Stomach (tissue), 9 donors: ENCODE data around the gene BRD7. TPM values are rescaled to one million over a fixed set of nuclear protein-coding genes. Genes with fewer than 3 reads are reported as not detected.

Experiments used
- DNase-seq, 2 donors: peaks; one replicate each; pipeline versions ENCODE4 v3.0.0 to v3.0.0-alpha.2; 2013 to 2019
- H3K27ac ChIP-seq, 5 donors: fragments of 200-600 bp in 4 of 5; sonication (generic) in 4 of 5; one replicate each; pipeline ENCODE4 v1.5.1; 2013 to 2019; ENCODE audit warnings: mild to moderate bottlenecking in 1 of 5, moderate library complexity in 1 of 5
- H3K27me3 ChIP-seq, 3 donors: fragments of 200-600 bp; sonication (generic); one replicate each; pipeline ENCODE4 v1.5.1; 2017 to 2019; ENCODE audit warnings: mixed run types in 1 of 3
- H3K36me3 ChIP-seq, 4 donors: fragments of 200-600 bp; sonication (generic); 1 replicate in 3 of 4; 2 replicates in 1 of 4; pipeline ENCODE4 v1.5.1; 2016 to 2019
- H3K4me1 ChIP-seq, 4 donors: fragments of 200-600 bp; sonication (generic); one replicate each; pipeline ENCODE4 v1.5.1; 2016 to 2019
- H3K4me3 ChIP-seq, 4 donors: fragments of 200-600 bp; sonication (generic) in 3 of 4; one replicate each; pipeline ENCODE4 v1.5.1; 2016 to 2019; ENCODE audit warnings: mild to moderate bottlenecking in 1 of 4
- H3K9me3 ChIP-seq, 4 donors: fragments of 200-600 bp; sonication (generic); one replicate each; pipeline ENCODE4 v1.5.1; 2016 to 2019
- EP300 ChIP-seq: sonication (generic); formaldehyde crosslinking; IDR thresholded peaks from one replicate; pipeline ENCODE4 v1.6.1; 2017; ENCODE audit warnings: antibody characterized with exemption
- POLR2A ChIP-seq, 4 donors: fragments of 450-650 bp; IDR thresholded peaks; one replicate each; pipeline ENCODE4 v1.6.1; 2016; ENCODE audit warnings: antibody characterized with exemption in 4 of 4, control low read depth in 2 of 4, mild to moderate bottlenecking in 1 of 4, moderate library complexity in 1 of 4
- POLR2AphosphoS5 ChIP-seq, 3 donors: sonication (generic); formaldehyde crosslinking; IDR thresholded peaks; one replicate each; pipeline ENCODE4 v1.6.1; 2016; ENCODE audit warnings: antibody characterized with exemption in 3 of 3
- WGBS, 5 donors: extraction: QIAGEN DNeasy Blood & Tissue Kit in 3 of 5; methylation state at CpG; one replicate each; pipeline versions ENCODE4 v1.1.5 to v1.1.7; 2013 to 2018; 5-methylcytosine and 5-hydroxymethylcytosine counted together
- intact Hi-C: fragments of 100-400 bp; cut with DNase I; formaldehyde crosslinking; loops from one replicate; pipeline ENCODE4 v1.15.1; 2023; ENCODE audit warnings: low total_unique reads
- polyA plus RNA-seq, 3 donors: library from polyadenylated mRNA; stranded (reverse); fragments of 200-250 nt; gene quantifications; one replicate each; pipeline ENCODE4 v1.2.3, GENCODE V29; 2013
- total RNA-seq, 5 donors: library from RNA; depleted of rRNA; stranded (reverse); fragments of >200 nt; gene quantifications; one replicate each; pipeline versions ENCODE4 v1.1.0 to v1.2.3, GENCODE V29; 2014 to 2016
- TF ChIP-seq, protein P1 (sequence below), 7 experiments: fragments of 450-650 bp in 4 of 7; fragments of 200-600 bp in 3 of 7; sonication (generic) in 3 of 7; IDR thresholded peaks; one replicate each; pipeline ENCODE4 v1.5.1; 2016 to 2019; ENCODE audit warnings: antibody characterized with exemption in 7 of 7, control low read depth in 2 of 7, mild to moderate bottlenecking in 1 of 7
- donor health status: healthy with polysubstance abuse.
- donor health status: Bipolar disorder and iron deficiency.
- donor health status: healthy.

Gene BRD7
- total and polyA plus RNA-seq, 8 donors: 9.3 to 71.8 (median 37.3) TPM

GRCh38 chr16:50288026-50288425 is 80.8 kb downstream of the BRD7 start:
- H3K36me3 ChIP-seq: peaks cover 5 to 44% (median 20%) of the 10 kb centered on the region in 4 donors
- no peaks in the 10 kb centered on the region for H3K9me3 ChIP-seq
- no peak overlapping the region for H3K4me3 ChIP-seq
- TF ChIP-seq POLR2A (IDR thresholded peaks at IDR 0.05) (no peak), EP300 (no peak), POLR2AphosphoS5 (IDR thresholded peaks at IDR 0.05) (no peak)
- TF ChIP-seq, protein P1, sequence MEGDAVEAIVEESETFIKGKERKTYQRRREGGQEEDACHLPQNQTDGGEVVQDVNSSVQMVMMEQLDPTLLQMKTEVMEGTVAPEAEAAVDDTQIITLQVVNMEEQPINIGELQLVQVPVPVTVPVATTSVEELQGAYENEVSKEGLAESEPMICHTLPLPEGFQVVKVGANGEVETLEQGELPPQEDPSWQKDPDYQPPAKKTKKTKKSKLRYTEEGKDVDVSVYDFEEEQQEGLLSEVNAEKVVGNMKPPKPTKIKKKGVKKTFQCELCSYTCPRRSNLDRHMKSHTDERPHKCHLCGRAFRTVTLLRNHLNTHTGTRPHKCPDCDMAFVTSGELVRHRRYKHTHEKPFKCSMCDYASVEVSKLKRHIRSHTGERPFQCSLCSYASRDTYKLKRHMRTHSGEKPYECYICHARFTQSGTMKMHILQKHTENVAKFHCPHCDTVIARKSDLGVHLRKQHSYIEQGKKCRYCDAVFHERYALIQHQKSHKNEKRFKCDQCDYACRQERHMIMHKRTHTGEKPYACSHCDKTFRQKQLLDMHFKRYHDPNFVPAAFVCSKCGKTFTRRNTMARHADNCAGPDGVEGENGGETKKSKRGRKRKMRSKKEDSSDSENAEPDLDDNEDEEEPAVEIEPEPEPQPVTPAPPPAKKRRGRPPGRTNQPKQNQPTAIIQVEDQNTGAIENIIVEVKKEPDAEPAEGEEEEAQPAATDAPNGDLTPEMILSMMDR (IDR thresholded peaks at IDR 0.05): no peak
- H3K27ac ChIP-seq: no peak overlapping the region
- peaks cover 11 to 25% (median 15%) of the 10 kb centered on the region in 4 donors for H3K4me1 ChIP-seq
- WGBS, 5 donors: 92 to 97% (median 93%) methylated on average over 15 to 17 of the region's 17 CpGs
- no peaks in the 10 kb centered on the region for H3K27me3 ChIP-seq
- no peak for DNase-seq
- intact Hi-C loops: no loop called here

DNA sequence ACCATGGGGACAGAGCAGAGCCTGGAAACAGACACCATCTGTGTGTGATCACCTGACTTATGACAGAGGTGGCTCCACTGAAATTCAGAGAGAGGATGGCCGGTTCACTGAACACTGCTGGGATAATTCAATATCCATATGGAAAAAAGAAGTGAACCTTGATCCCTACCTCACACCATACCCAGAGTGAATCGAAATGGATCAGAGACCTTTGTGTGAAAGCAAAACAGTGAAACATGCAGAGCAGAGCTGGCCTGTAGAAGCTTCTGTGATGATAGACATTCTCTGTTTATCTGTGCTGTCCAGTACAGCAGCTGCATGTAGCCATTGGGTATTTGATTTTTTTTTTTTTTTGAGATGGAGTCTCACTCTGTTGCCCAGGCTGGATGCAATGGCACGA is 82.1 kb downstream of the BRD7 start:
- no peak overlapping the region for H3K27ac ChIP-seq
- TF ChIP-seq POLR2AphosphoS5 (IDR thresholded peaks at IDR 0.05) (no peak), EP300 (no peak), POLR2A (IDR thresholded peaks at IDR 0.05) (no peak)
- TF ChIP-seq, protein P1 (IDR thresholded peaks at IDR 0.05): no peak
- WGBS, 5 donors: 95 to 99% (median 96%) methylated on average over 3 of the region's 3 CpGs
- no peaks in the 10 kb centered on the region for H3K9me3 ChIP-seq
- intact Hi-C loops: no loop called here
- no peak for DNase-seq
- H3K4me1 ChIP-seq: peaks cover 13 to 38% (median 23%) of the 10 kb centered on the region in 4 donors
- no peaks in the 10 kb centered on the region for H3K27me3 ChIP-seq
- H3K36me3 ChIP-seq: peaks cover 0 to 35% (median 12%) of the 10 kb centered on the region in 4 donors
- no peak overlapping the region for H3K4me3 ChIP-seq

GRCh38 chr16:50285406-50286003 is 83.3 kb downstream of the BRD7 start:
- intact Hi-C loops: no loop called here
- Histone ChIP-seq H3K27ac (no peak overlapping the region), H3K4me3 (no peak overlapping the region), H3K36me3 (peaks cover 0 to 25% (median 4%) of the 10 kb centered on the region in 4 donors), H3K4me1 (peaks cover 13 to 50% (median 29%) of the 10 kb centered on the region in 4 donors), H3K27me3 (no peaks in the 10 kb centered on the region), H3K9me3 (no peaks in the 10 kb centered on the region)
- 66 to 75% (median 68%) methylated on average over 5 of the region's 5 CpGs for WGBS, 5 donors
- DNase-seq: no peak
- TF ChIP-seq EP300 (no peak), POLR2AphosphoS5 (IDR thresholded peaks at IDR 0.05) (no peak), POLR2A (IDR thresholded peaks at IDR 0.05) (no peak)
- TF ChIP-seq, protein P1 (IDR thresholded peaks at IDR 0.05): no peak

DNA sequence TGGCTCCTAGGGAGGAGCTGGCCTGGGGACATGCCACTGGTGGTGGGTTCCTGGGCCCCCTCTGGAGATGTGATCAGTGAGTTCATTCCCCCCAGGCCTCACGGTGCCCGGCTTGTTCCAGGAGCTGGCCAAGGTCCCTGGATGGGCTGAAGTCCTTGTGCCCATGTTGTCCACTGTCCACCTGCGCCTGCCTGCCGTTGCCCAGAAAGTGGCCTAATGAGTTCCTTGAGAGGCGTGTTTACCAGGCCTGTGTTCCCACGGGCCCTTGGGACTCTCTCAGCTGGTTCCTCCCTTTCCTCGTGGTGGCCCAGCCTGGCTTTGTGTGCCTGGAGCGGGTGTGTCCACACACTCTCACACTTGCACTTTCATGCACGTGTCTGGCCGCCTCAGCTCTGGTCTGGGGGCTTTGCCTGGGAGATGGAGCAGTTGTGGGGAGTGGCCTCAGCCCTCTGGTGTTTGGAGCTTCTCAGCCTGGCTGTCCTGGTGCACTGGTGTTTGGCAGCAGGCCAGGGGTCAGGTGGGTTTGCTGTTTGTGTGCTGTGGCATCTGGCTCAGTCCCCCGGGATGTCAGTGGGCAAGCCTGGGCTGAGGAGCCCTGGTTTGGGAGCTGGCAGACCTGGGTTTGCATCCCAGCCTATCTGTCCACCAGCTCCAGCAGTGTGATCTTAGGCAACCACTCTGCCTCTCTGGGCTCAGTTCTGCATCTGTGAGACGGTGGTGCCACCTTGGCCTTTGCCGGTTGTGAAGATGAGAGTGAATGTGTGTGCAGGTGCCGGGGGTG is 84.5 kb downstream of the BRD7 start:
- no peak overlapping the region for H3K4me3 ChIP-seq
- 40 to 60% (median 47%) methylated on average over 8 to 14 of the region's 14 CpGs for WGBS, 5 donors
- no peak for TF ChIP-seq EP300
- TF ChIP-seq, protein P1 (IDR thresholded peaks at IDR 0.05): no peak
- TF ChIP-seq POLR2A (IDR thresholded peaks at IDR 0.05): no peak
- TF ChIP-seq POLR2AphosphoS5 (IDR thresholded peaks at IDR 0.05): no peak
- H3K36me3 ChIP-seq: peaks cover 0 to 15% (median 0%) of the 10 kb centered on the region in 4 donors
- intact Hi-C loops: no loop called here
- peaks cover 13 to 60% (median 31%) of the 10 kb centered on the region in 4 donors for H3K4me1 ChIP-seq
- H3K27ac ChIP-seq: peak overlapping the region in 1 of 5 donors; percentile 16
- H3K27me3 ChIP-seq: no peaks in the 10 kb centered on the region
- H3K9me3 ChIP-seq: no peaks in the 10 kb centered on the region
- peak; percentile 49 to 76 for DNase-seq
